Ovary (tissue), 3 donors: ENCODE results near the gene MPND.

Source experiments
- POLR2A ChIP-seq: fragments of 450-650 bp; IDR thresholded peaks from one replicate; pipeline ENCODE4 v1.6.1; 2017; ENCODE audit warnings: antibody characterized with exemption, mild to moderate bottlenecking, moderate library complexity
- TF ChIP-seq, protein P1 (sequence below), 3 donors: fragments of 450-650 bp in 2 of 3; fragments of 200-600 bp in 1 of 3; IDR thresholded peaks; one replicate each; pipeline versions ENCODE4 v1.5.1 to v1.8.0; 2016 to 2022; ENCODE audit warnings: antibody characterized with exemption in 3 of 3, mild to moderate bottlenecking in 1 of 3
- donor health status: DM: no; HTN: no; CAD: no.

GRCh38 chr19:4374498-4375163, 31.3 kb downstream of the MPND start:
- TF ChIP-seq, protein P1, sequence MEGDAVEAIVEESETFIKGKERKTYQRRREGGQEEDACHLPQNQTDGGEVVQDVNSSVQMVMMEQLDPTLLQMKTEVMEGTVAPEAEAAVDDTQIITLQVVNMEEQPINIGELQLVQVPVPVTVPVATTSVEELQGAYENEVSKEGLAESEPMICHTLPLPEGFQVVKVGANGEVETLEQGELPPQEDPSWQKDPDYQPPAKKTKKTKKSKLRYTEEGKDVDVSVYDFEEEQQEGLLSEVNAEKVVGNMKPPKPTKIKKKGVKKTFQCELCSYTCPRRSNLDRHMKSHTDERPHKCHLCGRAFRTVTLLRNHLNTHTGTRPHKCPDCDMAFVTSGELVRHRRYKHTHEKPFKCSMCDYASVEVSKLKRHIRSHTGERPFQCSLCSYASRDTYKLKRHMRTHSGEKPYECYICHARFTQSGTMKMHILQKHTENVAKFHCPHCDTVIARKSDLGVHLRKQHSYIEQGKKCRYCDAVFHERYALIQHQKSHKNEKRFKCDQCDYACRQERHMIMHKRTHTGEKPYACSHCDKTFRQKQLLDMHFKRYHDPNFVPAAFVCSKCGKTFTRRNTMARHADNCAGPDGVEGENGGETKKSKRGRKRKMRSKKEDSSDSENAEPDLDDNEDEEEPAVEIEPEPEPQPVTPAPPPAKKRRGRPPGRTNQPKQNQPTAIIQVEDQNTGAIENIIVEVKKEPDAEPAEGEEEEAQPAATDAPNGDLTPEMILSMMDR (IDR thresholded peaks at IDR 0.05): peak in 2 of 3 donors; percentile 10 to 43
- TF ChIP-seq POLR2A: no peak
